Right lobe of liver (tissue), 4 donors: ENCODE measurements around the gene ERBB4.

Experiments
- CTCF ChIP-seq, 4 donors: fragments of 200-600 bp in 3 of 4; fragments of 450-650 bp in 1 of 4; IDR thresholded peaks; one replicate each; pipeline versions ENCODE4 v1.5.1 to v1.8.0; 2016 to 2022; ENCODE audit warnings: antibody characterized with exemption in 4 of 4, mild to moderate bottlenecking in 2 of 4
- POLR2A ChIP-seq: fragments of 450-650 bp; IDR thresholded peaks from one replicate; pipeline ENCODE4 v1.6.1; 2017; ENCODE audit warnings: antibody characterized with exemption, mild to moderate bottlenecking
- donor health status: DM: no; HTN: no; CAD: no.
- donor health status: DM: no; HTN: no; CAD: no.
- donor health status: DM: no; HTN: yes; CAD: no.

- TF ChIP-seq CTCF (IDR thresholded peaks at IDR 0.05) (no peak), POLR2A (no peak)
These were observed 243.0 kb downstream of the ERBB4 start for GRCh38 chr2:212295571-212295970.
